K562 (cell line): ENCODE data around the gene FADS1. TPM values are rescaled to one million over a fixed set of nuclear protein-coding genes. Genes with fewer than 3 reads are reported as not detected.

ENCODE experiments used
- FOSL1 ChIP-seq: fragments of 200-800 bp; sonication (Bioruptor generic); conservative IDR thresholded peaks from 2 replicates; pipeline ENCODE4 v1.6.1; 2016; ENCODE audit warnings: missing genetic modification characterization, missing compliant biosample characterization
- MBD1 ChIP-seq: fragments of 250-450 bp; sonication (Bioruptor Pico); IDR thresholded peaks from 2 replicates; pipeline ENCODE4 v1.8.0; 2022; ENCODE audit warnings: inconsistent platforms
- PATZ1 ChIP-seq: fragments of 250-450 bp; sonication (Bioruptor Pico); IDR thresholded peaks from 2 replicates; pipeline ENCODE4 v1.5.0; 2020; ENCODE audit warnings: mild to moderate bottlenecking, borderline replicate concordance
- REST ChIP-seq, 2 experiments: fragments of 450-650 bp; formaldehyde crosslinking in 1 of 2; IDR thresholded peaks; 2 replicates each; pipeline versions ENCODE4 v1.4.0 to v1.6.1; 2014 to 2020; ENCODE audit warnings: mild to moderate bottlenecking in 2 of 2, borderline replicate concordance in 1 of 2, low read depth in 1 of 2
- UBTF ChIP-seq, 2 experiments: IDR thresholded peaks; 2 replicates each; pipeline ENCODE4 v1.6.1; 2012; ENCODE audit warnings: improper control_type of control experiment in 2 of 2, low read depth in 2 of 2, low read length in 2 of 2, borderline replicate concordance in 1 of 2
- ZBTB33 ChIP-seq: sonication (generic); formaldehyde crosslinking; IDR thresholded peaks from 2 replicates; pipeline ENCODE4 v1.8.1; 2023; ENCODE audit warnings: mild to moderate bottlenecking, missing genetic modification reagents
- ZFPM2 ChIP-seq: fragments of 250-450 bp; sonication (Bioruptor Pico); IDR thresholded peaks from 2 replicates; pipeline ENCODE4 v1.5.1; 2022; ENCODE audit warnings: mild to moderate bottlenecking
- ZNF785 ChIP-seq: fragments of 250-450 bp; sonication (Bioruptor Pico); IDR thresholded peaks from 2 replicates; pipeline ENCODE4 v1.4.0; 2020; ENCODE audit warnings: mild to moderate bottlenecking
- polyA plus RNA-seq, 8 experiments: library from polyadenylated mRNA; depleted of rRNA in 4 of 8; stranded (reverse) in 5 of 8; unstranded in 3 of 8; fragments of >200 nt; fragmentation: Nextera tagmentation in 2 of 8; fragmentation: Illumina TruSeq in 1 of 8; extraction: Ambion mirVana in 2 of 8; extraction: Trizol in 1 of 8; gene quantifications; 2 replicates each; pipeline versions ENCODE4 v1.2.1 to v1.2.3, GENCODE V29; 2011 to 2014; ENCODE audit warnings: inconsistent platforms in 1 of 8, missing spikeins in 1 of 8
- total RNA-seq, 7 experiments: library from RNA; depleted of rRNA in 6 of 7; stranded (reverse); fragments of >200 nt in 6 of 7; fragmentation: Illumina TruSeq in 2 of 7; extraction: Trizol in 2 of 7; gene quantifications; 2 replicates each; pipeline versions ENCODE4 v1.2.1 to v1.2.3, GENCODE V29; 2011 to 2021; ENCODE audit warnings: low replicate concordance in 1 of 7

The FADS1 gene
- total and polyA plus RNA-seq, 9 of the 15 experiments (the other 6 are each of a cell fraction or from before 2014, with no cell fraction given), result 110 to 864 (median 364) TPM

- TF ChIP-seq FOSL1 (tag) (no peak; the same call in 1 of the 2 replicates), ZNF785 (CRISPR knock-in tag) (no peak), MBD1 (no peak), REST (IDR thresholded peaks at IDR 0.05; ENCODE audit: borderline replicate concordance) (no peak; the same call in 1 of the 2 replicates), REST (CRISPR knock-in tag; IDR thresholded peaks at IDR 0.05; ENCODE audit: low read depth) (no peak; the same call in none of the 2 replicates), ZFPM2 (CRISPR knock-in tag) (no peak), ZBTB33 (CRISPR knock-in tag) (peak; percentile 21; the same call in 1 of the 2 replicates), PATZ1 (no peak), UBTF (IDR thresholded peaks at IDR 0.05; ENCODE audit: borderline replicate concordance in 1 of 2, low read depth in 2 of 2, low read length in 2 of 2) (peak in 1 of 2 experiments; percentile 70; a peak in 2 of 4 replicates)
Observed at GRCh38 chr11:61814958-61815789, 1.6 kb downstream of the FADS1 start (continued).
